ENCODE data around the gene AK8. TPM values are rescaled to one million over a fixed set of nuclear protein-coding genes. Genes with fewer than 3 reads are reported as not detected.
A peak's percentile ranks its signal among the peaks of the same experiment; 100 is the strongest.

Gene AK8
- total RNA-seq, 1 donor from 2014 or later: 0.93 TPM

DNA sequence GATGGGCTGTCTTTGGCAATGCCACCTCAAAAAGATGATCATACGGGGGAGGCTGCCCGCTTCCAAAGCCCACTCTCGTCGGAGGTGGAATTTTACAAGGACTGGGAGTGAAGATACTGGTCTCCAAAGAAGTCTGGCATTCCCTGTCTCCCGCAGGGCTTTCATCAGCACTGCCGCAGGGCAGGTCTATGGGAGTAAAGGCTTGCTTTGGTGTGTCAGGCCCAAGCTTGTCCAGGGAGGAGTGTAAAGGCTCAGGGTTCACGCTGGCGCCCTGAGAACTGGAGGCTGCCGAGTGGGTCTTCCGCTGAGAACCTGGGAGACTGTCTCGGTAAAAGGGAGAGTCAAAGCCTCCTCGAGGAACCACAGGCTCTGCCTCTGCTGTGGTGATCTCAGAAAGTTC is 27.6 kb upstream of the AK8 start:
- peaks cover 76% of the 10 kb centered on the region for H3K36me3 Mint-ChIP-seq (ENCODE audit: low read depth)
- H3K27ac Mint-ChIP-seq: no peak overlapping the region
- CTCF ChIA-PET: interaction anchor here (1.5 kb wide), 1 partner anchor 11 kb away, joined by 3 read pairs; no protein-coding TSS in a partner anchor
- TF ChIP-seq, protein P1, sequence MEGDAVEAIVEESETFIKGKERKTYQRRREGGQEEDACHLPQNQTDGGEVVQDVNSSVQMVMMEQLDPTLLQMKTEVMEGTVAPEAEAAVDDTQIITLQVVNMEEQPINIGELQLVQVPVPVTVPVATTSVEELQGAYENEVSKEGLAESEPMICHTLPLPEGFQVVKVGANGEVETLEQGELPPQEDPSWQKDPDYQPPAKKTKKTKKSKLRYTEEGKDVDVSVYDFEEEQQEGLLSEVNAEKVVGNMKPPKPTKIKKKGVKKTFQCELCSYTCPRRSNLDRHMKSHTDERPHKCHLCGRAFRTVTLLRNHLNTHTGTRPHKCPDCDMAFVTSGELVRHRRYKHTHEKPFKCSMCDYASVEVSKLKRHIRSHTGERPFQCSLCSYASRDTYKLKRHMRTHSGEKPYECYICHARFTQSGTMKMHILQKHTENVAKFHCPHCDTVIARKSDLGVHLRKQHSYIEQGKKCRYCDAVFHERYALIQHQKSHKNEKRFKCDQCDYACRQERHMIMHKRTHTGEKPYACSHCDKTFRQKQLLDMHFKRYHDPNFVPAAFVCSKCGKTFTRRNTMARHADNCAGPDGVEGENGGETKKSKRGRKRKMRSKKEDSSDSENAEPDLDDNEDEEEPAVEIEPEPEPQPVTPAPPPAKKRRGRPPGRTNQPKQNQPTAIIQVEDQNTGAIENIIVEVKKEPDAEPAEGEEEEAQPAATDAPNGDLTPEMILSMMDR (IDR thresholded peaks at IDR 0.05): no peak
- peaks cover 5% of the 10 kb centered on the region for H3K4me1 Mint-ChIP-seq
- DNase-seq: no peak
- intact Hi-C loops (cut with micrococcal nuclease): no loop called here
- H3K27me3 Mint-ChIP-seq: no peaks in the 10 kb centered on the region
- H3K4me3 Mint-ChIP-seq: no peak overlapping the region
- no peak for ATAC-seq (ENCODE audit: low read depth)
- no peaks in the 10 kb centered on the region for H3K9me3 Mint-ChIP-seq
- POLR2A ChIA-PET: no interaction called here

DNA sequence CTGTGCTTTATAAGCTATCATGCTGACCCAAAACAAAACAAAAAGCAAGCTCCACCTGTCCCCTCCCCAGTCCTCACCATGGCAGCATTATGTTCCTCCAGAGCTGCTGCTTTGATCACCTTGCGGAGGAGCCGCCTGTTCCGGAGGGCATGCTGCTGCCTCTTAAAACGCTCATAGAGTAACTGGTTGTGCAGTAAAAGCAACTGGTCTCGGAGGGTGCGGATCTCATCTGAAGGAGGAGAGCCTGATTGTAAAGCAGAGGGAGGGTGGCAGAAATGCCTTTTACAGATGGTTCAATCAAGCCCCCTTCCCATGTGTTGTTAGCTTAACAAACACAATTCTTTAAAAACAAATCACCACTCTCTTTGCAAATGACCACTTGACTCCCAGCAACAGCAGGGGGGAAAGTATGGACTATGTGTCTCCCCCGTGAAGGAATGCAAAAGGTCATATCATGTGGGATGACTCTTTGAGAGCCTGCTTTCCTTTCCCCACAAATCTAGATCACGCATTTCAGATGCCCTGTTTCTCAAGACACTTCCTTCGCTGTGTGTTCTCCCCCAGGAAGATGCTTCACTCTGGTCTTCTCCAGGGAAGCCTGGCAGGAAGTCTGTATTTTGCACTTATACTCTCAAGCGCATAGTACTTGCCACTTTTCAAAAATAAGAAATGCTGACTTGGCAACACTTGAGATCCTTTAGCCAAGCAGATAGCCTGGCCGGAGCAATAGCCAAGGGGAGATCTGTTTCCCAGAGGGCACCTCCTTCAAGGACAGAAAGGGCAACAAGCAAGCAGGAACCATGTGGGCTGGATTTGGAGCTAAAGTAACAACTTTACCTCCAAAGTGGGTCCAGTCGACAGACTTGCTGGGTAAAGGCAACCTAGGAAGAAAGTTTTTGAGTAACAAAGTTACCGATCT is 25.7 kb upstream of the AK8 start:
- Mint-ChIP-seq H3K9me3 (no peaks in the 10 kb centered on the region), H3K4me3 (no peak overlapping the region), H3K27me3 (no peaks in the 10 kb centered on the region), H3K36me3 (ENCODE audit: low read depth) (peaks cover 76% of the 10 kb centered on the region), H3K4me1 (peaks cover 5% of the 10 kb centered on the region), H3K27ac (no peak overlapping the region)
- CTCF ChIA-PET: interaction anchor here (0.9 to 1.3 kb wide), 3 partner anchors 18 to 118 kb away, joined by 3 to 5 read pairs (median 4); no protein-coding TSS in a partner anchor
- DNase-seq: no peak
- POLR2A ChIA-PET: no interaction called here
- intact Hi-C loops (cut with micrococcal nuclease): loop anchor here (2.0 to 5.0 kb wide), 3 partner anchors 15 to 492 kb away; partner anchors contain the start of gene CFAP77
- TF ChIP-seq, protein P1 (IDR thresholded peaks at IDR 0.05): no peak
- ATAC-seq (ENCODE audit: low read depth): no peak

DNA sequence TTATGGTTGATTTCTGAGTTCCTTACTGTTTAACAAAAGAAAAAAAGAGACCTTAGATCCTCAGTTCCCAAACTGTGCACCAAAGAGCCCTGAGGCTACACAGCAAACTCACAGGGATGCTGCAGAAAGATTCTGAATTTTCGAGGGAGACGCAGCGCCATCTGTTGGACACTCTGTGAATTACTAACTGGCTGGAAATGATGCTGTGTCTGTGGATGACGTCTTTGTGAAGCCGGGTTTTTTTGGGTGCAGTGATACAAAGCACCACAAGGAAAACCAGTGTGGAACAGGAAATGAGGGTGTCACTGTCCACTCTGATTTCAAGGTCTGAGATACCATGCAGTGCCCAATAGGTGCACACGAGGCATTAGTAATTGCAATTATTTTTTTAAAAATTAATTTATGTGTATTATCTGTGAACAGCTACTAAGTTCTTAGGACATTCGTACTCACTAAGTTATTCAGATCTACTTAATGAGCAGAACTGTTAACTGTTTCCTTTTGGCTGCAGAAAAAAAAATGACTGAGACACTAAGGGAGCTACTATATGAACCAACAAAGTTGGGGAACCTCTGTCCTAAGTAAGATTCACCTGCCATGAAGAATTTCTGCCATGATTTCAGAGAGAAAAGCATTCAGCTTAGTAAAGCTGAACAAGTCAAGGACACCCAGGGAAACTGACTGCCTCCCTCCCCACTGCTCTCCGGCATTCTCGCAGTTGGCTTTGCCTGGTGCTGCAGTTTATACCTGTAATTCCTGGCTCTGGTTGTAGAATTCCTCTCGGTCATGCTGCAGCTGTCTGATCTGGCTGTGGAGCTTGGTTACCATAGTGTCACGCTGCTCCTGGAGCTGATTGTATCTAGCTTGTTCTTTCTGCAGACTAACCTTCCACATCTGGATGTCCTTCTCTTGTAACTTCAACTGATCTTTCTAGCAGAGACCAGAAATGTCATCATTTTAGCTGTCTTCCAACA is 24.1 kb upstream of the AK8 start:
- TF ChIP-seq, protein P1 (IDR thresholded peaks at IDR 0.05): peak; percentile 54
- POLR2A ChIA-PET: interaction anchor here (0.5 to 1.2 kb wide), 6 partner anchors 12 to 54 kb away, joined by 3 to 12 read pairs (median 3); partner anchors contain the start of gene TSC1
- H3K27me3 Mint-ChIP-seq: no peaks in the 10 kb centered on the region
- CTCF ChIA-PET: interaction anchor here (0.6 to 3.2 kb wide), 21 partner anchors 9 to 488 kb away, joined by 3 to 37 read pairs (median 5); partner anchors contain the start of genes DDX31, GTF3C4 and SPACA9
- peaks cover 5% of the 10 kb centered on the region for H3K4me1 Mint-ChIP-seq
- H3K27ac Mint-ChIP-seq: no peak overlapping the region
- H3K36me3 Mint-ChIP-seq (ENCODE audit: low read depth): peaks cover 85% of the 10 kb centered on the region
- intact Hi-C loops (cut with micrococcal nuclease): loop anchor here (1.0 to 5.0 kb wide), 6 partner anchors 13 to 490 kb away; partner anchors contain the start of genes CFAP77 and GTF3C4
- peak; percentile 57 for DNase-seq
- no peaks in the 10 kb centered on the region for H3K9me3 Mint-ChIP-seq
- peak; percentile 98 for ATAC-seq (ENCODE audit: low read depth)
- no peak overlapping the region for H3K4me3 Mint-ChIP-seq

DNA sequence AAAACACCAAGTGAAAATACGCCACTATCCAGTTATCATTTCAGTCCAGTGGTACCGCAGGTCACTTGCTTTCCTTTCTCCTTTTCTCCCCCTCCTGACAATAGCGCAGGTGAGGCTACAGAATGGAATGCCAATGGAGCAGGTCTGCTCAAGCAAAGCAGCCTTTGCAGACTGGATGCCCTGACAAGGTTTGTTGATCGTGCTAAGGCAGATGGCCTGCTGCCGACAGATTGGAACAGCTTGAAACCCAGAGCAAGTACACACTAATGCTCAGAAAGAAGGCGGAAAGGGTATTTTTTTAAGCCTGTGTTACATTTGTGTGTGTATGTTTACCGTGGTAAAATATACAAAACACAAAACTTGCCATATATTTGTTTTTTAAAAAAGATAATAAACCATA is 20.0 kb upstream of the AK8 start:
- Mint-ChIP-seq H3K4me1 (peaks cover 5% of the 10 kb centered on the region), H3K9me3 (no peaks in the 10 kb centered on the region), H3K27ac (no peak overlapping the region), H3K36me3 (ENCODE audit: low read depth) (peaks cover 83% of the 10 kb centered on the region), H3K4me3 (no peak overlapping the region), H3K27me3 (no peaks in the 10 kb centered on the region)
- intact Hi-C loops (cut with micrococcal nuclease): no loop called here
- no peak for DNase-seq
- no peak for ATAC-seq (ENCODE audit: low read depth)
- TF ChIP-seq, protein P1 (IDR thresholded peaks at IDR 0.05): no peak
- ChIA-PET CTCF (interaction anchor here (0.6 kb wide), 1 partner anchor 10 kb away, joined by 3 read pairs; no protein-coding TSS in a partner anchor), POLR2A (no interaction called here)

All from activated B cell treated with CpG ODN at 0.5 μM for 24 hours (primary cell).